ENCODE results near the gene PLCG1. TPM values are rescaled to one million over a fixed set of nuclear protein-coding genes. Genes with fewer than 3 reads are reported as not detected.

PLCG1 gene
- total RNA-seq, 2 experiments from 2014 or later = 395 to 406 TPM

- Mint-ChIP-seq H3K27me3 (ENCODE audit: low read depth) (no peaks in the 10 kb centered on the region), H3K4me1 (ENCODE audit: low read depth) (peaks cover 72% of the 10 kb centered on the region), H3K36me3 (ENCODE audit: low read depth) (peaks cover 90% of the 10 kb centered on the region), H3K9me3 (ENCODE audit: insufficient read depth) (no peaks in the 10 kb centered on the region), H3K27ac (peak overlapping the region; percentile 32), H3K4me3 (no peak overlapping the region)
- POLR2A ChIA-PET = interaction anchor here (0.6 to 1.5 kb wide), 3 partner anchors 11 to 177 kb away, joined by 3 to 7 read pairs (median 3); no protein-coding TSS in a partner anchor
- DNase-seq = no peak
- CTCF ChIA-PET = interaction anchor here (0.8 to 7.6 kb wide), 3 partner anchors 11 to 172 kb away, joined by 4 to 92 read pairs (median 78); partner anchors contain the start of genes LPIN3 and PLCG1
- no peak for ATAC-seq
Measured at GRCh38 chr20:41168281-41169161, 31.2 kb downstream of the PLCG1 start.

GRCh38 chr20:41169162-41169690 lies 31.9 kb downstream of the PLCG1 start:
- ChIA-PET CTCF (interaction anchor here (1.0 to 7.6 kb wide), 3 partner anchors 12 to 178 kb away, joined by 3 to 92 read pairs (median 78); partner anchors contain the start of gene PLCG1), POLR2A (interaction anchor here (1.0 to 2.1 kb wide), 2 partner anchors 12 to 27 kb away, joined by 3 to 11 read pairs; no protein-coding TSS in a partner anchor)
- H3K9me3 Mint-ChIP-seq (ENCODE audit: insufficient read depth) = no peaks in the 10 kb centered on the region
- no peaks in the 10 kb centered on the region for H3K27me3 Mint-ChIP-seq (ENCODE audit: low read depth)
- ATAC-seq = no peak
- peaks cover 69% of the 10 kb centered on the region for H3K4me1 Mint-ChIP-seq (ENCODE audit: low read depth)
- no peak overlapping the region for H3K4me3 Mint-ChIP-seq
- peak overlapping the region; percentile 64 for H3K27ac Mint-ChIP-seq
- peaks cover 90% of the 10 kb centered on the region for H3K36me3 Mint-ChIP-seq (ENCODE audit: low read depth)
- no peak for DNase-seq

GRCh38 chr20:41169791-41170351 lies 32.5 kb downstream of the PLCG1 start:
- ChIA-PET POLR2A (interaction anchor here (2.1 kb wide), 1 partner anchor 13 kb away, joined by 11 read pairs; no protein-coding TSS in a partner anchor), CTCF (interaction anchor here (0.6 to 7.6 kb wide), 6 partner anchors 10 to 179 kb away, joined by 3 to 92 read pairs (median 3); partner anchors contain the start of gene PLCG1)
- Mint-ChIP-seq H3K36me3 (ENCODE audit: low read depth) (peaks cover 90% of the 10 kb centered on the region), H3K9me3 (ENCODE audit: insufficient read depth) (no peaks in the 10 kb centered on the region), H3K27ac (peak overlapping the region; percentile 8), H3K27me3 (ENCODE audit: low read depth) (no peaks in the 10 kb centered on the region), H3K4me1 (ENCODE audit: low read depth) (peaks cover 70% of the 10 kb centered on the region), H3K4me3 (no peak overlapping the region)
- no peak for ATAC-seq
- no peak for DNase-seq

GRCh38 chr20:41170386-41171105 lies 33.2 kb downstream of the PLCG1 start:
- ChIA-PET POLR2A (interaction anchor here (2.1 kb wide), 1 partner anchor 13 kb away, joined by 11 read pairs; no protein-coding TSS in a partner anchor), CTCF (interaction anchor here (0.6 to 7.6 kb wide), 8 partner anchors 10 to 180 kb away, joined by 3 to 92 read pairs (median 3); partner anchors contain the start of gene PLCG1)
- ATAC-seq (no peak), DNase-seq (no peak)
- Mint-ChIP-seq H3K27ac (peak overlapping the region; percentile 8), H3K9me3 (ENCODE audit: insufficient read depth) (no peaks in the 10 kb centered on the region), H3K4me1 (ENCODE audit: low read depth) (peaks cover 69% of the 10 kb centered on the region), H3K4me3 (no peak overlapping the region), H3K27me3 (ENCODE audit: low read depth) (no peaks in the 10 kb centered on the region), H3K36me3 (ENCODE audit: low read depth) (peaks cover 90% of the 10 kb centered on the region)

GRCh38 chr20:41171736-41172295 lies 34.5 kb downstream of the PLCG1 start:
- no peak for DNase-seq
- ATAC-seq = no peak
- ChIA-PET POLR2A (interaction anchor here (1.5 to 1.6 kb wide), 2 partner anchors 28 to 33 kb away, joined by 4 read pairs; no protein-coding TSS in a partner anchor), CTCF (interaction anchor here (0.8 to 7.6 kb wide), 8 partner anchors 14 to 167 kb away, joined by 3 to 92 read pairs (median 26); partner anchors contain the start of genes LPIN3 and PLCG1)
- Mint-ChIP-seq H3K36me3 (ENCODE audit: low read depth) (peaks cover 89% of the 10 kb centered on the region), H3K4me1 (ENCODE audit: low read depth) (peaks cover 65% of the 10 kb centered on the region), H3K27me3 (ENCODE audit: low read depth) (no peaks in the 10 kb centered on the region), H3K27ac (peak overlapping the region; percentile 72), H3K4me3 (no peak overlapping the region), H3K9me3 (ENCODE audit: insufficient read depth) (no peaks in the 10 kb centered on the region)

GRCh38 chr20:41172296-41173140 lies 35.2 kb downstream of the PLCG1 start:
- Mint-ChIP-seq H3K4me3 (no peak overlapping the region), H3K9me3 (ENCODE audit: insufficient read depth) (no peaks in the 10 kb centered on the region), H3K36me3 (ENCODE audit: low read depth) (peaks cover 84% of the 10 kb centered on the region), H3K27ac (peak overlapping the region; percentile 78), H3K27me3 (ENCODE audit: low read depth) (no peaks in the 10 kb centered on the region), H3K4me1 (ENCODE audit: low read depth) (peaks cover 58% of the 10 kb centered on the region)
- CTCF ChIA-PET = interaction anchor here (0.6 to 7.6 kb wide), 39 partner anchors 9 to 184 kb away, joined by 3 to 92 read pairs (median 4); partner anchors contain the start of genes LPIN3 and PLCG1
- peak; percentile 14 for ATAC-seq
- no peak for DNase-seq
- POLR2A ChIA-PET = interaction anchor here (0.9 to 1.6 kb wide), 3 partner anchors 29 to 60 kb away, joined by 3 to 4 read pairs (median 4); no protein-coding TSS in a partner anchor

GRCh38 chr20:41173161-41173721 lies 35.9 kb downstream of the PLCG1 start:
- ATAC-seq (peak; percentile 85), DNase-seq (peak; percentile 73)
- Mint-ChIP-seq H3K4me3 (no peak overlapping the region), H3K27me3 (ENCODE audit: low read depth) (no peaks in the 10 kb centered on the region), H3K4me1 (ENCODE audit: low read depth) (peaks cover 50% of the 10 kb centered on the region), H3K36me3 (ENCODE audit: low read depth) (peaks cover 86% of the 10 kb centered on the region), H3K27ac (peak overlapping the region; percentile 78), H3K9me3 (ENCODE audit: insufficient read depth) (no peaks in the 10 kb centered on the region)
- ChIA-PET POLR2A (interaction anchor here (0.9 to 1.6 kb wide), 3 partner anchors 30 to 59 kb away, joined by 3 to 4 read pairs (median 4); no protein-coding TSS in a partner anchor), CTCF (interaction anchor here (0.6 to 7.6 kb wide), 38 partner anchors 9 to 183 kb away, joined by 3 to 92 read pairs (median 4); partner anchors contain the start of genes LPIN3 and PLCG1)

- Mint-ChIP-seq H3K27me3 (ENCODE audit: low read depth) (no peaks in the 10 kb centered on the region), H3K36me3 (ENCODE audit: low read depth) (peaks cover 87% of the 10 kb centered on the region), H3K4me1 (ENCODE audit: low read depth) (peaks cover 47% of the 10 kb centered on the region), H3K27ac (peak overlapping the region; percentile 24), H3K9me3 (ENCODE audit: insufficient read depth) (no peaks in the 10 kb centered on the region), H3K4me3 (no peak overlapping the region)
- DNase-seq (peak; percentile 15), ATAC-seq (no peak)
- CTCF ChIA-PET = interaction anchor here (1.0 to 7.6 kb wide), 17 partner anchors 8 to 165 kb away, joined by 3 to 92 read pairs (median 7); partner anchors contain the start of genes LPIN3 and PLCG1
- POLR2A ChIA-PET = no interaction called here
Measured at GRCh38 chr20:41173791-41174341, 36.5 kb downstream of the PLCG1 start.

- DNase-seq (no peak), ATAC-seq (no peak)
- Mint-ChIP-seq H3K27ac (peak overlapping the region; percentile 23), H3K27me3 (ENCODE audit: low read depth) (no peaks in the 10 kb centered on the region), H3K36me3 (ENCODE audit: low read depth) (peaks cover 88% of the 10 kb centered on the region), H3K9me3 (ENCODE audit: insufficient read depth) (no peaks in the 10 kb centered on the region), H3K4me3 (no peak overlapping the region), H3K4me1 (ENCODE audit: low read depth) (peaks cover 47% of the 10 kb centered on the region)
- CTCF ChIA-PET = interaction anchor here (1.0 kb wide), 1 partner anchor 166 kb away, joined by 3 read pairs; the partner anchor contains the start of gene LPIN3
- POLR2A ChIA-PET = interaction anchor here (0.8 to 0.9 kb wide), 2 partner anchors 8 to 36 kb away, joined by 3 read pairs; no protein-coding TSS in a partner anchor
Measured at GRCh38 chr20:41174373-41174772, 37.0 kb downstream of the PLCG1 start.
